Measurements from ENCODE around the gene CBX1.

GRCh38 chr17:48121923-48122664 lies 20.8 kb upstream of the CBX1 start:
- TF ChIP-seq POLR2AphosphoS5 (IDR thresholded peaks at IDR 0.05) (no peak), CTCF (IDR thresholded peaks at IDR 0.05) (no peak), POLR2A (IDR thresholded peaks at IDR 0.05) (no peak)
